IPS-NIHi7 (cell line): ENCODE data around the gene GAB4.

Source experiments
- DNase-seq: peaks from one replicate; pipeline ENCODE4 v3.0.0; 2012; ENCODE audit warnings: mixed read lengths; ENCODE audit errors: extremely low spot score

GAB4 gene

DNA sequence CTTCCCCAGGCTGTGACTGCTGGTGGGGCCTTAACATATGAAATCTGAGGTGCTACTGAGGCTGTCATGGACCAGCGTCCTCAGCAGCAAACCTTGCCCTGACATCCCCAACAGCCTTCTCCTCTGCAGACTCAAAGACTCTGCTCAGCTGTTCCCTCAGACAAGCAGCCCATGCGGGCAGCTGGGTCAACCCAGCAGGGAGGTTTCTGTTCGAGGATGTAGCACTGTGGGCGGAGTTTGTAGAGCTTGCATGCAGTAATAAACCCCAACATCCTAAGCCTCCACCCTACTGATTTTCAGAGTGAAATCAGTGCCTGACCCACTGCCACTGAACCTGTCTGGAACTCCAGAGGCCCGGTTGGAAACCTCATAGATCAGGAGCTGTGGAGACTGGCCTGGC is 94.0 kb downstream of the GAB4 start:
- DNase-seq, result no peak

DNA sequence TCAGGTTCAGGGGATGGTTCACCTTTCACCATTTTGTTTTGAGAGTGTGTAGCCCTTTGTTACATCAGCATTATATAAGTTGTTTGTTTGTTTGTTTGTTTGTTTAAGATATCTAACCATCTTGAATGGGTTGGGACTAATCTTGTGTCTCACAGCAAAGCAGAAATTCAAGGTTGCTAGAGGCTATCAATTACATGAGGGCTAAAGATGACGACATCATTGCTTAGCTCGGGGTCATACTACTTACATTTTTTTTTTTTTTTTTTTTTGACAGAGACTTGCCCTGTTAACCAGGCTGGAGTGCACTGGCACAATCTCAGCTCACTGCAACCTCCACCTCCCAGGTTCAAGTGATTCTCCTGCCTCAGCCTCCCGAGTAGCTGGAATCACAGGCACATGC is 95.7 kb downstream of the GAB4 start:
- no peak for DNase-seq
